ENCODE data around the gene FREM3. TPM values are rescaled to one million over a fixed set of nuclear protein-coding genes. Genes with fewer than 3 reads are reported as not detected.
"Not testable (repeated sequence)": the region's sequence is repeated elsewhere in the genome, so short reads cannot be mapped to it uniquely, and the experiment has no call there.

Gene FREM3
- polyA plus RNA-seq, 1 experiment = not detected

DNA sequence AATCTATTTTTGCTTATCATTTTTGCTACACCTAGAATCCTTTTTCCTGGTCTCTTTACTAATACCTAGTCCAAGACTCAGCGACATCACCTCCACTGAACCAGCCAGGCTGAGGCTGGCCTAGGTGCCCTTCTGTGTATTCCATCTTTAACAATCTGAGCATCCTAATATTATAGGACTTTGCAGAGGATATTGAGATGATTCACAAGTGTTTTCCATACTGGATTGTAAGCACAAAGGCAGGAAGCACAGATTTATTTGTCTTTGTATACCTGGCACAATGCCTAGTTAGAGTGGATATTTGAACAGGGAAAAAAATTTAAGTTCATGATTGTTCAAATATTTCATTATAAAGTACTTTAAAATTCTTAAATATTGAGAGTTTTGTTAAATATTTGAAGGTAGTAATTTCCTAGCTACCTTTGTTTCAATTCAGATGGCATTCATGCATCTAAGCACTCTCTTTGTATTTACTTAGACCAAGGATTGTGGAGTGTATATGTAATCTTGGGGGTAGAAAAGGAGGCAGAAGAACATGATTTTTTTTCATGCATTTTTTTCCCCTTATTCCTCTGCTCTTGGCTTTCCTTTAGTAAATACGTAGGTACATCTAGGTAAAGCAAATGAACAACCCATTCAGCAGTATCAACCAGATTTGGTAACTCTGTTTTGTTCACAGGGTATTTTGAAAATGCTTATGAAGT lies 168.5 kb downstream of the FREM3 start:
- no peak for DNase-seq (ENCODE audit: low read depth, low spot score)
- TF ChIP-seq, protein P1, sequence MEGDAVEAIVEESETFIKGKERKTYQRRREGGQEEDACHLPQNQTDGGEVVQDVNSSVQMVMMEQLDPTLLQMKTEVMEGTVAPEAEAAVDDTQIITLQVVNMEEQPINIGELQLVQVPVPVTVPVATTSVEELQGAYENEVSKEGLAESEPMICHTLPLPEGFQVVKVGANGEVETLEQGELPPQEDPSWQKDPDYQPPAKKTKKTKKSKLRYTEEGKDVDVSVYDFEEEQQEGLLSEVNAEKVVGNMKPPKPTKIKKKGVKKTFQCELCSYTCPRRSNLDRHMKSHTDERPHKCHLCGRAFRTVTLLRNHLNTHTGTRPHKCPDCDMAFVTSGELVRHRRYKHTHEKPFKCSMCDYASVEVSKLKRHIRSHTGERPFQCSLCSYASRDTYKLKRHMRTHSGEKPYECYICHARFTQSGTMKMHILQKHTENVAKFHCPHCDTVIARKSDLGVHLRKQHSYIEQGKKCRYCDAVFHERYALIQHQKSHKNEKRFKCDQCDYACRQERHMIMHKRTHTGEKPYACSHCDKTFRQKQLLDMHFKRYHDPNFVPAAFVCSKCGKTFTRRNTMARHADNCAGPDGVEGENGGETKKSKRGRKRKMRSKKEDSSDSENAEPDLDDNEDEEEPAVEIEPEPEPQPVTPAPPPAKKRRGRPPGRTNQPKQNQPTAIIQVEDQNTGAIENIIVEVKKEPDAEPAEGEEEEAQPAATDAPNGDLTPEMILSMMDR (IDR thresholded peaks at IDR 0.05; ENCODE audit: low read depth, low read length) = no peak
- Histone ChIP-seq H3K4me3 (ENCODE audit: low read depth, low read length) (no peak overlapping the region), H3K27me3 (ENCODE audit: control insufficient read depth, insufficient read depth, low read length) (no peaks in the 10 kb centered on the region), H3K9me3 (ENCODE audit: control insufficient read depth, insufficient read depth, low read length) (no peaks in the 10 kb centered on the region), H3K27ac (ENCODE audit: low read depth, low read length) (no peak overlapping the region)
- CTCF ChIA-PET = interaction anchor here (0.6 to 2.2 kb wide), 13 partner anchors 9 to 323 kb away, joined by 3 to 20 read pairs (median 5); partner anchors contain the start of gene SMARCA5
- POLR2A ChIA-PET = no interaction called here

DNA sequence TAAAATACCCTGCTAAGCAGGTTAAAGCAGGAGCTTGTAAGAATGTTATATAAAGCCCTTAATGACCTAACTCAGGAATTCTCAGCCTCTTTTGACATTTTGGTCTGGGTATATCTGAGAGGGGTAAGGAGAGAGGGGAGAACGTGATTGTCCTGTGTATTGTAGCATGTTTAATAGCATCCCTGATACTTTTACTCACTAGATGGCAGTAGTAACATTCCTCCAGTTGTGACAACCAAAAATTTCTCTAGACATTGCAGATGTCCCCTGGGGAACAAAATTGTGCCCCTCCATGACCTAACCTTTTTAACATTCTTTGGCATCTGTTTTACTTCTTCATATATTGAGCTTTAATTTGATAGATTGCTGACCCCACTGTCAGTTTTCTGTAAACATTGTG lies 169.1 kb downstream of the FREM3 start:
- TF ChIP-seq, protein P1 (IDR thresholded peaks at IDR 0.05; ENCODE audit: low read depth, low read length) = peak; percentile 57
- no peak for DNase-seq (ENCODE audit: low read depth, low spot score)
- no peak overlapping the region for H3K27ac ChIP-seq (ENCODE audit: low read depth, low read length)
- ChIA-PET POLR2A (no interaction called here), CTCF (interaction anchor here (0.6 to 2.2 kb wide), 19 partner anchors 8 to 1702 kb away, joined by 3 to 20 read pairs (median 4); partner anchors contain the start of gene SMARCA5)
- no peaks in the 10 kb centered on the region for H3K9me3 ChIP-seq (ENCODE audit: control insufficient read depth, insufficient read depth, low read length)
- no peaks in the 10 kb centered on the region for H3K27me3 ChIP-seq (ENCODE audit: control insufficient read depth, insufficient read depth, low read length)
- H3K4me3 ChIP-seq (ENCODE audit: low read depth, low read length) = no peak overlapping the region

DNA sequence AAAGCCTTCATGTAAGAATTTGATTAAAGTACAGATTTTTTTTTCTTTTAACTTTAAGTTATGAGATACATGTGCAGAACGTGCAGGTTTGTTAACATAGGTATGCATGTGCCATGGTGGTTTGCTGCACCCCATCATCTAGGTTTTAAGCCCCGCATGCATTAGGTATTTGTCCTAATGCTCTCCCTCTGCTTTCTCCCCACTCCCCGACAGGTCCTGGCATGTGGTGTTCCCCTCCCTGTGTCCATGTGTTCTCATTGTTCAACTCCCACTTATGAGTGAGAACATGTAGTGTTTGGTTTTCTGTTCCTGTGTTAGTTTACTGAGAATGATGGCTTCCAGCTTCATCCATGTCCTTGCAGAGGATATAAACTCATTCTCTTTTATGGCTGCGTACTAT lies 172.4 kb downstream of the FREM3 start:
- CTCF ChIA-PET = interaction anchor here (0.6 kb wide), 1 partner anchor 12 kb away, joined by 3 read pairs; no protein-coding TSS in a partner anchor
- DNase-seq (ENCODE audit: low read depth, low spot score); H3K9me3 ChIP-seq (ENCODE audit: control insufficient read depth, insufficient read depth, low read length); H3K27me3 ChIP-seq (ENCODE audit: control insufficient read depth, insufficient read depth, low read length); POLR2A ChIA-PET; H3K27ac ChIP-seq (ENCODE audit: low read depth, low read length); H3K4me3 ChIP-seq (ENCODE audit: low read depth, low read length): not testable (repeated sequence)

Other genes with a start within 250 kb of the FREM3 start
- gene SMARCA5, start 187.0 kb downstream of the FREM3 start, polyA plus RNA-seq (2011; rRNA removed) = 19.9 and 26.8 TPM in 2 replicates
- 1.6 TPM in 2 replicates for gene GYPE, start 204.9 kb upstream of the FREM3 start, polyA plus RNA-seq (2011; rRNA removed)